GDM1 (cell line): Measurements from ENCODE around the gene TAF11L11.
"Not testable (repeated sequence)": the region's sequence is repeated elsewhere in the genome, so short reads cannot be mapped to it uniquely, and the experiment has no call there.

Source experiments
- DNase-seq: peaks from one replicate; lab custom pipeline; 2025; lab: John Stamatoyannopoulos, UW

Gene TAF11L11

GRCh38 chr5:17603880-17604279 lies at the start of gene TAF11L11:
Gene TAF11L11 (plus strand): TSS chr5:17604183.
- not testable (repeated sequence) for DNase-seq

- not testable (repeated sequence) for DNase-seq
These were observed 18.3 kb upstream of the TAF11L11 start, which contains the start of gene TAF11L7 for GRCh38 chr5:17585658-17586057. Gene TAF11L7 (minus strand): TSS chr5:17585758.

- not testable (repeated sequence) for DNase-seq
These were observed 13.1 kb upstream of the TAF11L11 start, which contains the start of gene TAF11L8 for GRCh38 chr5:17590860-17591259. Gene TAF11L8 (minus strand): TSS chr5:17590960.

GRCh38 chr5:17594255-17594654 lies 9.7 kb upstream of the TAF11L11 start, which contains the start of gene TAF11L9:
Gene TAF11L9 (minus strand): TSS chr5:17594394.
- not testable (repeated sequence) for DNase-seq

GRCh38 chr5:17597728-17598127 lies 6.3 kb upstream of the TAF11L11 start, which contains the start of gene TAF11L10:
Gene TAF11L10 (minus strand): TSS chr5:17597828.
- not testable (repeated sequence) for DNase-seq

- no peak for DNase-seq
These were observed 968 bp downstream of the TAF11L11 start for GRCh38 chr5:17604951-17605350.

GRCh38 chr5:17607461-17607860 lies 3.5 kb downstream of the TAF11L11 start:
- not testable (repeated sequence) for DNase-seq

- not testable (repeated sequence) for DNase-seq
These were observed 6.1 kb downstream of the TAF11L11 start, which contains the start of gene TAF11L12 for GRCh38 chr5:17610092-17610491. Gene TAF11L12 (plus strand): TSS chr5:17610392.

GRCh38 chr5:17614872-17615605 lies 11.1 kb downstream of the TAF11L11 start:
- no peak for DNase-seq

GRCh38 chr5:17619354-17619753 lies 15.4 kb downstream of the TAF11L11 start:
- DNase-seq: no peak

- DNase-seq: no peak
These were observed 16.6 kb downstream of the TAF11L11 start for GRCh38 chr5:17620627-17621026.

GRCh38 chr5:17625686-17626085 lies 21.7 kb downstream of the TAF11L11 start:
- DNase-seq: no peak

- not testable (repeated sequence) for DNase-seq
These were observed 27.8 kb downstream of the TAF11L11 start, which contains the start of gene TAF11L13 for GRCh38 chr5:17631788-17632187. Gene TAF11L13 (plus strand): TSS chr5:17632088.

- DNase-seq: no peak
These were observed 30.2 kb downstream of the TAF11L11 start, which contains the start of gene TAF11L14 for GRCh38 chr5:17634160-17634559. Gene TAF11L14 (plus strand): TSS chr5:17634460.

GRCh38 chr5:17649232-17649631 lies 45.2 kb downstream of the TAF11L11 start:
- DNase-seq: not testable (repeated sequence)

GRCh38 chr5:17655201-17655759 lies 51.3 kb downstream of the TAF11L11 start:
- not testable (repeated sequence) for DNase-seq
